ENCODE data around the gene LBX2.
A peak's percentile ranks its signal among the peaks of the same experiment; 100 is the strongest.
"Not testable (repeated sequence)": the region's sequence is repeated elsewhere in the genome, so short reads cannot be mapped to it uniquely, and the experiment has no call there.

LBX2 gene

DNA sequence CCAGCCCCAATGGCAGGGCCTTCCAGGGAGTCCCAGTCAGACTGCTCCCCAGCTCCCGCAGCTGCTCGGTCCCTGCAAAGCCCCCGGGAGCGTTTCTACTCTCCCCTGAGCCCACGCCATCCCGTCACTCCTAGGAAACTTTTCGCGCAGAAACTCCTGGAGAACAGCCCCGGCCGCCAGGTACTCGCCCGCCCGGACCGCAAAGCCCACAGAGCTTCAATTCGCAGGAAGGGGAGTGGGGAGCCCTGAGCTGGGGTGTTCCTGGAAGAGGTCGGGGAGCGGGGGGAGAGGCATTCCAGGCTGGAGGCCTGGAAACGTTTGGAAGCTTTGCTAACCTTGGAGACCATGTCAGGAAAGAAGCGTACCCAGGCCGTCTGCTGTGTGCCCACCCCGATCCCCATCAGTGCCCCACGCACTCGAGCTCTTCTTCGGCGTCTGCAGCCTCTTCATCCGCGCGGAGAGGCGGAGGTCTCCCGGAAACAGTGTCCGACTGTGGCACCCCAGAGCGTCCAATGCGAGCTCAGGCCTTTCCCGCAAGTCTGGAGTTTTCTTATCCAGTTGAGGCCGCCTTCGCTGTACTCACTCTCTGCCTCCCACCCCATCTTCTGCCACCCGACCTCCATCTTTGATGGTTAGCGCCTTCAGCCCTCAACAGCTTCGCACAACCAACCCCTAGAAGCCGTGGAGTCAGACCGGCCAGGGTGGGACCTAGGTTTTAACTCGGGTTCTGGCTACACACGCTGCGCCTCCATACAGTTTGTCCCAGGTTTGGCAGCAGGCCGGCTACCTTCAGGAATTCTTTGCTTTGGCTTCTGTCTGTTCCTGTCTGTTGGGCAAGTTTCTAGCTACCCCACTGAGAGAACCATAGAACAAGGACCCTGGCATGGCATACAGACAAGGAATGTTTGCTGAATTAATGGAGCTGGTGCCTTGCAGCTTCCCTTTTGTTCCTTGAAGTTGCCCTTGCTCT, 4.4 kb upstream of the LBX2 start:
- DNase-seq: no peak

- DNase-seq: peak; percentile 80 to 92 (median 88)
Observed at GRCh38 chr2:74502720-74503505, 3.5 kb upstream of the LBX2 start.

DNA sequence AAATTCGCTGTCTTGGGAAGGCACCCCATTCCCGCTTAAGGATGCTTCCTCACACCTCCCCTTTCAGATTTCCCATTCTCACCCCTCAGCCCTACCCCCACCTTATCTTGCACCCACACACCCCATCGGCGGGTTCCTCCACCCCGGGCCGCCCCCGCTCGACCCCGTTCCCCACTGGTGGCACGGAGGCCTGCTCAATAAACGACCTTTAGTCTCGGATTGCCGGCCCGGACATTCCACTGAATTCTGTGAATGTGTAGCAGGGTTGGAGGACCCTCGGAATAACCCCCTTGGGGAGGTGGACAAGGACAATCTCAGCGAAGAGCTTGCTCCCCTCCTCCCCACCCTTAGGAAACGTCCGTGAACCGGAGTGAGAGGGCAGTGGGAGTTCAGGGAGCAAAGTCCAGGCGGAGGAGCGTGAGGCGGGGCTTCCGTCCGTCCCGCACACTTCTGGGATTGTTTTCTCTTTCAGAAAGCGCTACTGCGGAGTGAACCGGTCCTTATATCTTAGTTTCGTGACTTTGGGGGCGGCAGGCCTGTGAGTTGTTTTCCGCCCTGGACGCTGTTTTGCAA, 2.8 kb upstream of the LBX2 start:
- peak in 3 of 4 experiments; percentile 36 to 56 (median 51) for DNase-seq

GRCh38 chr2:74501335-74502071, 2.1 kb upstream of the LBX2 start:
- DNase-seq: no peak

GRCh38 chr2:74500578-74500946, 1.2 kb upstream of the LBX2 start:
- no peak for DNase-seq

DNA sequence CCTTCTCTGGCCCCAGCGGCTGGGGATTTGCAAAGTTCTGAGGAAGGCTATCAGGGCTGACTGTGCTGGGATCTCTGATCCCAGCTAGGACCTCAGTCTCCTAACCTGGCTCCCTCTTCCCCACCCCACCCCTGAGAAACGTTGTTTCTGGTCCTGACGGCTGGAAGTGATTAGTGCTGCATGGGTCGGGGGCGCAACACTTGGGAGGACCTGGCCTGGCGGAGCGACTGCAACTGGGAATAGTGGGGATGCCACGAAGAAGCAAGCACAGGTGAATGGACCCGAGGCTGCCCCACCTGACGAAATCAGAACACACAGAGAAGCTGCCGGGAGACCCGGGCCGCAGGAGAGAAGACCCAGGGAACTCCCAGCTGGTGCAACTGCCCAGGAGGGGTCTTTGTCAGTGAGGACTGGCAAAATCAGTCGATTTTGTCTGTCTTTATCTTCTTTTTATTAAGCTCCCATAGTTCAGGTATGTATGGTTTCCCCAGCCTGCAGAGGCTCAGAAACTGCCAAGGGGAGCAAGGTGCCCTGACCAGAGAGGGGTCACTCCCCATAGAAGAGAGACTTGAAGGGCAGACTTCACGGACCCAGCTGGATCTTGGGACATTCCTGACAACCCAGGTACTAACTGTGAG, 656 bp upstream of the LBX2 start:
- DNase-seq: no peak

DNA sequence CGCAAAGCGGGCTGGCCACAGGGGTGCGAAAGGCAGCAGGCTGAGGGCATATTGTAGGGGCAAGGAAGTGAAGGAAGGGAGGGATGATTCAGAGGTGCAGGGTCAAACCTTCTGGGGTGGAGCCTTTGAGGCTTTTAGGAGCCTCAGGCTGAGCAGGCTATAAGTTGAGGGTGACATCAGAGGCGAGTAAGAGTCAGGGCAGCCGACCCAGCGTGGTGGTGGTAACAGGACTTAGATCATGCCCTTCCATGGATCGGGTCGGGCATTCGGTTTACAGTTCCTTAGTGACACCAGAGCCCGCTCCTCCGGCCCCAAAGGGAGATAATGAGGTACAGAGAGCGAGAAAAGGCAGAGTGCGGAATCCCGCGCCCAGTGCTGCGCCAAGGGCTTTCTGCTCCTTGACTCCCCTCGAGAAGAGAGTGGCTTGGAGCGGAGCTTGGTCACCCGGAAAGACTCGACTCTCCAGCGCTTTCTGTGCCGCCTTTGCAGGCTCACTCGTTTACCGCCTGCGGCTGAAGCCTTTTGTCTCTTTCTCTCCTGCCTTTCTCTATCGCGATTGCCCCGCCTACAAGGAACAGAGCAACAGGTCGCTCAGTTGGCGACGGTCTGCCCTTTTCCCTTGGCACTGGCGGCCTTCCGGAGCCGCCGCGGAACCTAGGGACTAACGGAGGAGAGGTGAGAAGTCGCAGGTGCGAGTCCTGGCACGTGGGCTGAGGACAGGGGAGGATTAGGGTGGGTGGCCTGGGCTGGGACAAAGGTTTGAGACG, 720 bp downstream of the LBX2 start:
- peak; percentile 44 to 68 (median 64) for DNase-seq

DNA sequence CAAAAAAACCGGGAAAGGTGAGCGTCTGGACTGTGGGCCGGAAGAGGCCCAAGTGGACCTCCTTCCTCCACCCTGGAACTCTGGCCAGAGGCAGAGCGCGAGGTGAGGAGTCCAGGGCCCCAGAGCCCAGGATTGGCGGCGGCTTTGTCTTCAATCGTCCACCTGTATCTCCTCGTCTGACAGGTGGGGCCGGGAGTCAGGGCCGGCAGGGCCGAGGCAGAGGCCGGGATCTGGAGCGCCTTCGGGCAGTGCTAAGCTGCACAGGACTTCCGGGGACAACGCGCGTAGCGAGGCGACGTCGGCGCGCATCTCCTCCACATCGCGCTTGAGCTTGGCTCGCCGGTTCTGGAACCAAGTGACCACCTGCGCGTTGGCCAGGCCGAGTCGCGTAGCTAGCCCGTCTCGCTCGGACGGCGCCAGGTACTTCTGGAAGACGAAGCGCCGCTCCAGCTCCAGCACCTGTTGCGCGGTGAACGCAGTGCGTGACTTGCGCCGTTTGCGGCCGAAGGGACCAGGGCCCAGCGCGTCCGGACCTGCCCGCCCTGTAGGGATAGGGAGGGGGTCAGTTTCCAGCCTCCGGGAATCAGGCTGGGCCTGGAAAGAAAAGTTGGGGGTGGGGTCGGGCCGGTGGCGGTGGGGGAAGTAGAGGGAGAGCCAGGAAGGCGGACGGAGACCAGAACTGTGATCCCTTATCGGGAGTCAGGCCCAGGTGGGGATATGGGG, 1.5 kb downstream of the LBX2 start:
- peak in 3 of 4 experiments; percentile 25 to 51 (median 36) for DNase-seq

GRCh38 chr2:74496997-74497776, 2.2 kb downstream of the LBX2 start:
- DNase-seq: no peak

DNA sequence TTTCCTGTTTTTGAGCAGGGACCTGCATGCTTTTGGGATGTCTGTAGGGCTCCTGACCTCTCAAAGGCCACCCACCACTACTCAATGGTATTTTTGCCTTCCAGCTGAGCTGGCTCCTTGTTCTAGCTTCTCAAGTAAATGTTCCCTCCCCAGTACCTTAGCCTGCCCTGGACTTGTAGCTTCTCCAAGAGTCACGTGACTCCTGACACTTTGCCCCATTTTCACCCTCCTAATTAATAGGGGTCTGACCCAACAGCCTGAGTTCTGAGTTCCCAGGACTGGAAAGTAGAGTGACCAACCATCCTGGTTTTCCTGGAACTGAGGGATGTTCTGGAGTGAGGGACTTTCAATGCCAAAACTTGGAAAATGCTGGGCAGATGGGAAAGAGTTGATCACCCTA, 4.0 kb downstream of the LBX2 start:
- DNase-seq: no peak

DNA sequence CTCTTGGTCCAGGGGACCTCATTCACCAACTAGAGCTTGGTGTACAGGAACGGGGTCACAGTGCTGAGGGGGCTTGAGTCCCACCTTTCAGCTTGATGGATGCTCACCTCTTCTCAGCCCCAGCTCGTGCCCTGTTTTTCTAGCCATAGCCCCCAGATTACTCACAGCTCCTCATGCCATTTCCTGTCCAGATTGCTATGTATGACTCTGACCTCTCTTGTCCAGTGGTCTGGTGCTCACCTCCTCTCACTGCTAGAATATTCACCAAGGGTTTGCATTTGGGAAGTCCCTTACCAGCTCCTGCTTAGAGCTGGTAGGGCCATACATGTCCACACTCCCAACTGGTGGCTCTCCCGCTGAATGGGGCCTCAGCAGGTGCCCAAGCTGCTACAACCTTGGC, 5.9 kb downstream of the LBX2 start:
- no peak for DNase-seq

DNA sequence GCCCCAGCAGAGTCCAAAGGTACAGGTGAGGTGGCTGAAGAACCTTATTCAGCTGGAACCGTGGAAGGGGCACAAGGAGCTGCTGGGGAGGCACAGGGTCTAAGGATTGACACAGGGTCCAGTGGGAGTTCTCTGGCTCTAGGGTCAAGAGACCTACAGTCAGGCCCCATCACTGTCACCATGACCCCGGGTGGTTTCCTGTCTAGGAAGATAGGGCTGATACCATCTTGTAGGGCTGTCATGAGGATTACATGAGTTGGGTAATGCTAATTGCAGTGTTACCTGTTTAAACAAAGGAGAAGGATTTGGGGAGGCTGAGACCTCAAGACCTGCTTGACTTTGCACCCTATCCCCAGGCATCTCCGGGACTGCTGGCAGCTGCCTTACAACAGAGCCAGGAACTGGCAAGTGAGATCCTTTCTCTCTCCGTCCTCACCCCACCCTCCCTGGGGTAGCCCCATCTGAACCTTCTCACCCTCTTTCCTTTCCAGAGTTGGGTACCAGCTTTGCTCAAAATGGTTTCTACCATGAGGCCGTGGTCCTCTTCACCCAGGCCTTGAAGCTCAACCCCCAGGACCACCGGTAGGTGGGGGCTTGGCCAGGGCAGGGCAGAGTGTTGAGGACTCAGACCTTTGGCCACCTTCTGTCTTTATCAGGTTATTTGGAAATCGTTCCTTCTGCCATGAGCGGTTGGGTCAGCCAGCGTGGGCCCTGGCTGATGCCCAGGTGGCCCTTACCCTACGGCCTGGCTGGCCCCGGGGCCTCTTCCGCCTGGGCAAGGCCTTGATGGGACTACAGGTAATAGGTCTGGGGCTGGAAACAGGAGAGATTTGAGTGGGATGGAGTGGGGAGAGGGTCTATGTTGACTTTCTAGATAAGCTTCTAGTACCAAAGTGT, 7.5 kb downstream of the LBX2 start:
- no peak for DNase-seq

GRCh38 chr2:74489906-74490305, 9.5 kb downstream of the LBX2 start:
- DNase-seq: no peak

DNA sequence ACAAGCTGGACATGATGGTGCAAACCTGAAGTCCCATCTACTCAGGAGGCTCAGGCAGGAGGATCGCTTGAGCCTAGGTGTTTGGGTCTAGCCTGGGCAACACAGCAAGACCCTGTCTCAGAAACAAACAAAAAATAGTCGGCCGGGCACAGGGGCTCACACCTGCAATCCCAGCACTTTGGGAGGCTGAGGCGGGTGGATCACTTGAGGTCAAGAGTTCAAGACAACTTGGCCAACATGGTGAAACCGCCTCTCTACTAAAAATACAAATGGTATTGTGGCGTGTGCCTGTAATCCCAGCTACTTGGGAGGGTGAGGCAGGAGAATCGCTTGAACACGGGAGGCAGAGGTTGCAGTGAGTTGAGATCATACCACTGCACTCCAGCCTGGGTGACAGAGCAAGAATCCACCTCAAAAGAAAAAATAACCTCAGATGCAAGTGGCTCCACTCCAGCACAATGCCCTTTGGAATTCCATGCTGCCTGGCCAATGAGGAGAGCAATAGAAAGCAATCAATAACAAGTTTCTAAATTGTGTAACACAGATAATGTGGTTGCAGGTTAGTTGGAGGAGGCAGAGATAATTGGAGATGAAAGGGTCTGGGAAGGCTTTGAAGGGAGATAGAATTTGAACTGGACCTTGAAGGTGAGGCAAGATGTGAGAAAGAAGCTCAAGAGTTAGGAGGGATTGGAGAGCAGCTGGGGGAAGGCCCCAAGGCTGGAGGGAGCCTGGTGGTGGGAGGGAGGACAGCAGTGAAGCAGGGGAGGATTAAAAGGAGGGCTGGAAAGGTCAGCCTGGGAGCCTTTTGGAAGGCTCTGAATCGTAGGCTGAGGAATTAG, 10.5 kb downstream of the LBX2 start:
- no peak for DNase-seq

- DNase-seq: no peak
Observed at GRCh38 chr2:74486141-74486540, 13.3 kb downstream of the LBX2 start.

DNA sequence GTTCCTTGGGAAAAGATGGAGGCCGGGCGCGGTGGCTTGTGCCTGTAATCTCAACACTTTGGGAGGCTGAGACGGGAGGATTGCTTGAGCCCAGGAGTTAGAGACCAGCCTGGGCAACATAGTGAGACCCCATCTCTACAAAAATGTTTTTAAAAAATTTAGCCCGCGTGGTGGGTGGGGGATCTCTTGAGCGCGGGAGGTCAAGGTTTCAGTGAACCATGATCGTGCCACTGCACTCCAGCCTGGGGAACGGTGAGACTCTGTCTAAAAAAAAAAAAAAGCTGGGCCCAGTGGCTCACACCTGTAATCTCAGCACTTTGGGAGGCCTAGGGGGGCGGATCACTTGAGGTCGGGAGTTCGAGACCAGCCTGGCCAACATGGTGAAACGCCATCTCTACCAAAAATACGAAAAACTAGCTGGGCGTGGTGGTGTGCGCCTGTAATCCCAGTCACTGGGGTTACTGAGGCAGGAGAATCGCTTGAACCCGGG, 15.7 kb downstream of the LBX2 start:
- DNase-seq: not testable (repeated sequence)

Data from suppressor macrophage (primary cell).